Activated CD4-positive, alpha-beta memory T cell treated with anti-CD3 and anti-CD28 coated beads, Interleukin-2, amount 10 ng/mL, durations not matched to agents 7 days and 5 days (primary cell): ENCODE results near the gene TMEM207. TPM values are rescaled to one million over a fixed set of nuclear protein-coding genes. Genes with fewer than 3 reads are reported as not detected.

Experiments used
- CTCF ChIA-PET: fragments of 350-600 bp; sonication (Branson Sonifier 250); formaldehyde crosslinking; loops from one replicate; lab custom pipeline; 2021; ENCODE audit warnings: antibody characterized with exemption, inconsistent platforms; lab: Charles Lee
- POLR2A ChIA-PET: fragments of 350-600 bp; sonication (Branson Sonifier 250); formaldehyde crosslinking; loops from one replicate; lab custom pipeline; 2021; ENCODE audit warnings: antibody characterized with exemption; lab: Charles Lee
- DNase-seq: peaks from one replicate; pipeline ENCODE4 v3.0.0-alpha.2; 2020
- H3K27ac Mint-ChIP-seq: one replicate; pipeline ENCODE4 v1.8.0; 2021; ENCODE audit warnings: mild to moderate bottlenecking, mixed read lengths
- H3K27me3 Mint-ChIP-seq: one replicate; pipeline ENCODE4 v1.8.0; 2021; ENCODE audit warnings: mixed read lengths
- H3K36me3 Mint-ChIP-seq: one replicate; pipeline ENCODE4 v1.8.0; 2021; ENCODE audit warnings: low read depth, mixed read lengths
- H3K4me1 Mint-ChIP-seq: one replicate; pipeline ENCODE4 v1.8.0; 2021; ENCODE audit warnings: mixed read lengths
- H3K4me3 Mint-ChIP-seq: one replicate; pipeline ENCODE4 v1.8.0; 2021; ENCODE audit warnings: mild to moderate bottlenecking, mixed read lengths
- H3K9me3 Mint-ChIP-seq: one replicate; pipeline ENCODE4 v1.8.0; 2021; ENCODE audit warnings: mixed read lengths
- total RNA-seq, 2 experiments: library from RNA; stranded (reverse); gene quantifications; one replicate each; pipeline ENCODE4 v1.2.3, GENCODE V29; 2021

Gene TMEM207
- not detected for total RNA-seq

GRCh38 chr3:190449801-190450200, at the start of gene TMEM207:
Gene TMEM207, minus strand, starts transcription at chr3:190449901. Its CDS starts 92 bp downstream, at chr3:190449809.
- H3K27ac Mint-ChIP-seq, result no peak within 1 kb of the TSS
- H3K4me1 Mint-ChIP-seq, result peaks cover 9% of the 10 kb centered on the region
- POLR2A ChIA-PET, result no interaction called here
- DNase-seq, result no peak
- no peaks in the 10 kb centered on the region for H3K9me3 Mint-ChIP-seq
- H3K4me3 Mint-ChIP-seq, result no peak within 1 kb of the TSS
- CTCF ChIA-PET, result no interaction called here
- H3K36me3 Mint-ChIP-seq, result no peaks in the 10 kb centered on the region
- peaks cover 8% of the 10 kb centered on the region for H3K27me3 Mint-ChIP-seq

- H3K4me1 Mint-ChIP-seq, result no peaks in the 10 kb centered on the region
- peaks cover 47% of the 10 kb centered on the region for H3K27me3 Mint-ChIP-seq
- no peak overlapping the region for H3K27ac Mint-ChIP-seq
- ChIA-PET CTCF (interaction anchor here (0.7 kb wide), 1 partner anchor 111 kb away, joined by 3 read pairs; no protein-coding TSS in a partner anchor), POLR2A (interaction anchor here (0.8 kb wide), 1 partner anchor 14 kb away, joined by 3 read pairs; the partner anchor contains the start of gene IL1RAP)
- DNase-seq, result no peak
- no peak overlapping the region for H3K4me3 Mint-ChIP-seq
- no peaks in the 10 kb centered on the region for H3K9me3 Mint-ChIP-seq
- no peaks in the 10 kb centered on the region for H3K36me3 Mint-ChIP-seq
Measured at GRCh38 chr3:190499122-190499521, 49.4 kb upstream of the TMEM207 start.

- Mint-ChIP-seq H3K27ac (no peak overlapping the region), H3K36me3 (no peaks in the 10 kb centered on the region), H3K4me3 (no peak overlapping the region)
Measured at GRCh38 chr3:190498293-190498692, 48.6 kb upstream of the TMEM207 start.

GRCh38 chr3:190497811-190498210, 48.1 kb upstream of the TMEM207 start:
- H3K36me3 Mint-ChIP-seq, result no peaks in the 10 kb centered on the region
- H3K9me3 Mint-ChIP-seq, result no peaks in the 10 kb centered on the region
- ChIA-PET POLR2A (interaction anchor here (1.2 kb wide), 1 partner anchor 17 kb away, joined by 3 read pairs; no protein-coding TSS in a partner anchor), CTCF (no interaction called here)
- H3K27me3 Mint-ChIP-seq, result peaks cover 53% of the 10 kb centered on the region
- H3K4me1 Mint-ChIP-seq, result no peaks in the 10 kb centered on the region
- DNase-seq, result no peak
- no peak overlapping the region for H3K27ac Mint-ChIP-seq
- no peak overlapping the region for H3K4me3 Mint-ChIP-seq

More at GRCh38 chr3:190498293-190498692, 48.6 kb upstream of the TMEM207 start:
- no peak for DNase-seq
- no peaks in the 10 kb centered on the region for H3K9me3 Mint-ChIP-seq
- H3K27me3 Mint-ChIP-seq, result peaks cover 52% of the 10 kb centered on the region
- CTCF ChIA-PET, result no interaction called here
- H3K4me1 Mint-ChIP-seq, result no peaks in the 10 kb centered on the region
- POLR2A ChIA-PET, result interaction anchor here (0.8 to 1.2 kb wide), 2 partner anchors 15 to 16 kb away, joined by 3 read pairs; partner anchors contain the start of gene IL1RAP

GRCh38 chr3:190496859-190497258, 47.2 kb upstream of the TMEM207 start:
- H3K36me3 Mint-ChIP-seq, result no peaks in the 10 kb centered on the region
- peaks cover under 1% of the 10 kb centered on the region for H3K4me1 Mint-ChIP-seq
- peaks cover 55% of the 10 kb centered on the region for H3K27me3 Mint-ChIP-seq
- ChIA-PET CTCF (no interaction called here), POLR2A (interaction anchor here (0.7 to 1.2 kb wide), 2 partner anchors 18 to 25 kb away, joined by 3 read pairs; no protein-coding TSS in a partner anchor)
- no peaks in the 10 kb centered on the region for H3K9me3 Mint-ChIP-seq
- no peak overlapping the region for H3K27ac Mint-ChIP-seq
- DNase-seq, result no peak
- H3K4me3 Mint-ChIP-seq, result no peak overlapping the region

- CTCF ChIA-PET, result no interaction called here
- Mint-ChIP-seq H3K27ac (no peak overlapping the region), H3K4me3 (no peak overlapping the region), H3K9me3 (no peaks in the 10 kb centered on the region), H3K36me3 (no peaks in the 10 kb centered on the region), H3K27me3 (peaks cover 61% of the 10 kb centered on the region), H3K4me1 (peaks cover 3% of the 10 kb centered on the region)
- no peak for DNase-seq
- POLR2A ChIA-PET, result no interaction called here
Measured at GRCh38 chr3:190495796-190496195, 46.1 kb upstream of the TMEM207 start.

GRCh38 chr3:190495354-190495753, 45.7 kb upstream of the TMEM207 start:
- ChIA-PET CTCF (no interaction called here), POLR2A (no interaction called here)
- Mint-ChIP-seq H3K36me3 (no peaks in the 10 kb centered on the region), H3K4me1 (peaks cover 3% of the 10 kb centered on the region), H3K27me3 (peaks cover 61% of the 10 kb centered on the region), H3K9me3 (no peaks in the 10 kb centered on the region), H3K4me3 (no peak overlapping the region), H3K27ac (no peak overlapping the region)
- DNase-seq, result no peak

GRCh38 chr3:190494907-190495306, 45.2 kb upstream of the TMEM207 start:
- no peak for DNase-seq
- Mint-ChIP-seq H3K27ac (no peak overlapping the region), H3K9me3 (no peaks in the 10 kb centered on the region), H3K27me3 (peaks cover 63% of the 10 kb centered on the region), H3K4me1 (peaks cover 3% of the 10 kb centered on the region), H3K36me3 (no peaks in the 10 kb centered on the region), H3K4me3 (no peak overlapping the region)
- ChIA-PET POLR2A (interaction anchor here (0.8 kb wide), 1 partner anchor 19 kb away, joined by 3 read pairs; the partner anchor contains the start of gene IL1RAP), CTCF (interaction anchor here (0.9 kb wide), 1 partner anchor 10 kb away, joined by 3 read pairs; no protein-coding TSS in a partner anchor)

GRCh38 chr3:190492966-190493365, 43.3 kb upstream of the TMEM207 start:
- H3K36me3 Mint-ChIP-seq, result no peaks in the 10 kb centered on the region
- POLR2A ChIA-PET, result no interaction called here
- H3K27me3 Mint-ChIP-seq, result peaks cover 66% of the 10 kb centered on the region
- H3K27ac Mint-ChIP-seq, result no peak overlapping the region
- CTCF ChIA-PET, result no interaction called here
- H3K9me3 Mint-ChIP-seq, result no peaks in the 10 kb centered on the region
- no peak for DNase-seq
- no peak overlapping the region for H3K4me3 Mint-ChIP-seq
- H3K4me1 Mint-ChIP-seq, result peaks cover 3% of the 10 kb centered on the region

GRCh38 chr3:190492129-190492528, 42.4 kb upstream of the TMEM207 start:
- DNase-seq, result no peak
- peaks cover 3% of the 10 kb centered on the region for H3K4me1 Mint-ChIP-seq
- no peak overlapping the region for H3K4me3 Mint-ChIP-seq
- no peak overlapping the region for H3K27ac Mint-ChIP-seq
- H3K27me3 Mint-ChIP-seq, result peaks cover 71% of the 10 kb centered on the region
- no peaks in the 10 kb centered on the region for H3K36me3 Mint-ChIP-seq
- POLR2A ChIA-PET, result no interaction called here
- CTCF ChIA-PET, result no interaction called here
- H3K9me3 Mint-ChIP-seq, result no peaks in the 10 kb centered on the region

GRCh38 chr3:190491533-190492054, 41.9 kb upstream of the TMEM207 start:
- ChIA-PET POLR2A (no interaction called here), CTCF (no interaction called here)
- H3K36me3 Mint-ChIP-seq, result no peaks in the 10 kb centered on the region
- no peak overlapping the region for H3K27ac Mint-ChIP-seq
- H3K9me3 Mint-ChIP-seq, result no peaks in the 10 kb centered on the region
- H3K27me3 Mint-ChIP-seq, result peaks cover 69% of the 10 kb centered on the region
- no peak overlapping the region for H3K4me3 Mint-ChIP-seq
- peaks cover 3% of the 10 kb centered on the region for H3K4me1 Mint-ChIP-seq
- DNase-seq, result no peak

- no peak for DNase-seq
- H3K27ac Mint-ChIP-seq, result no peak overlapping the region
- CTCF ChIA-PET, result no interaction called here
- H3K4me3 Mint-ChIP-seq, result no peak overlapping the region
- POLR2A ChIA-PET, result no interaction called here
- H3K4me1 Mint-ChIP-seq, result peaks cover 3% of the 10 kb centered on the region
- no peaks in the 10 kb centered on the region for H3K36me3 Mint-ChIP-seq
- peaks cover 57% of the 10 kb centered on the region for H3K27me3 Mint-ChIP-seq
- H3K9me3 Mint-ChIP-seq, result no peaks in the 10 kb centered on the region
Measured at GRCh38 chr3:190486908-190487607, 37.4 kb upstream of the TMEM207 start.

GRCh38 chr3:190486533-190486864, 36.8 kb upstream of the TMEM207 start:
- no peaks in the 10 kb centered on the region for H3K4me1 Mint-ChIP-seq
- CTCF ChIA-PET, result no interaction called here
- no peak for DNase-seq
- no peaks in the 10 kb centered on the region for H3K36me3 Mint-ChIP-seq
- H3K27me3 Mint-ChIP-seq, result peaks cover 54% of the 10 kb centered on the region
- no peak overlapping the region for H3K27ac Mint-ChIP-seq
- H3K9me3 Mint-ChIP-seq, result no peaks in the 10 kb centered on the region
- no peak overlapping the region for H3K4me3 Mint-ChIP-seq
- POLR2A ChIA-PET, result no interaction called here
